Natural killer cell (primary cell): ENCODE measurements around the gene CNDP1. TPM values are rescaled to one million over a fixed set of nuclear protein-coding genes. Genes with fewer than 3 reads are reported as not detected.
A peak's percentile ranks its signal among the peaks of the same experiment; 100 is the strongest.

Experiments used
- ATAC-seq, 3 donors: fragments of 150-1000 bp in 2 of 3; fragments of 200-7000 bp in 1 of 3; cut with Tn5 transposase; 1 replicate in 1 of 3; 2 replicates in 2 of 3; pipeline ENCODE4 v1.10.0; 2021; ENCODE audit warnings: mild to moderate bottlenecking in 2 of 3, moderate library complexity in 2 of 3
- DNase-seq, 2 donors: peaks; one replicate each; pipeline versions ENCODE4 v3.0.0 to v3.0.0-alpha.2; 2013 to 2021; ENCODE audit warnings: mixed read lengths in 1 of 2
- H3K27ac ChIP-seq: one replicate; pipeline ENCODE4 v1.5.1; 2013; ENCODE audit warnings: mild to moderate bottlenecking, low read length
- H3K27me3 ChIP-seq: one replicate; pipeline ENCODE4 v1.6.1; 2013; ENCODE audit warnings: low read length; ENCODE audit not compliant: control insufficient read depth, insufficient read depth
- H3K36me3 ChIP-seq: one replicate; pipeline ENCODE4 v1.6.1; 2013; ENCODE audit warnings: low read length; ENCODE audit not compliant: control insufficient read depth, insufficient read depth
- H3K4me1 ChIP-seq: one replicate; pipeline ENCODE4 v1.6.1; 2013; ENCODE audit warnings: low read length; ENCODE audit not compliant: control insufficient read depth, insufficient read depth
- H3K4me3 ChIP-seq: one replicate; pipeline ENCODE4 v1.5.1; 2013; ENCODE audit warnings: low read length
- H3K9me3 ChIP-seq: one replicate; pipeline ENCODE4 v1.6.1; 2013; ENCODE audit warnings: low read length; ENCODE audit not compliant: control insufficient read depth, insufficient read depth
- H3K27ac Mint-ChIP-seq, 2 donors: one replicate each; pipeline ENCODE4 v1.8.0; 2022; ENCODE audit warnings: mild to moderate bottlenecking in 2 of 2, mixed read lengths in 2 of 2, moderate library complexity in 1 of 2
- H3K27me3 Mint-ChIP-seq, 2 donors: one replicate each; pipeline ENCODE4 v1.8.0; 2022; ENCODE audit warnings: low read depth in 2 of 2, mixed read lengths in 2 of 2
- H3K36me3 Mint-ChIP-seq: one replicate; pipeline ENCODE4 v1.8.0; 2022; ENCODE audit warnings: mixed read lengths
- H3K4me1 Mint-ChIP-seq, 2 donors: one replicate each; pipeline ENCODE4 v1.8.0; 2022; ENCODE audit warnings: mixed read lengths in 2 of 2
- H3K4me3 Mint-ChIP-seq: one replicate; pipeline ENCODE4 v1.8.0; 2022; ENCODE audit warnings: mild to moderate bottlenecking, moderate library complexity, mixed read lengths
- H3K9me3 Mint-ChIP-seq, 2 donors: one replicate each; pipeline ENCODE4 v1.8.0; 2022; ENCODE audit warnings: mixed read lengths in 2 of 2
- WGBS: methylation state at CpG from one replicate; pipeline ENCODE4 v1.1.7; 2013; ENCODE audit warnings: missing lambda C conversion rate; ENCODE audit not compliant: insufficient coverage; 5-methylcytosine and 5-hydroxymethylcytosine counted together
- intact Hi-C: fragments of 100-400 bp; cut with micrococcal nuclease; formaldehyde crosslinking; loops from one replicate; pipeline ENCODE4 v1.14.2; 2022
- total RNA-seq, 4 donors: library from RNA; stranded (reverse); fragments of 120-200 nt in 1 of 4; gene quantifications; one replicate each; pipeline versions ENCODE4 v1.2.3 to v1.2.4, GENCODE V29; 2013 to 2022
- TF ChIP-seq, protein P1 (sequence below): fragments of 200-600 bp; IDR thresholded peaks from one replicate; pipeline ENCODE4 v1.8.0; 2022; ENCODE audit warnings: antibody characterized with exemption

The CNDP1 gene
- total RNA-seq, 3 donors from 2014 or later (not counting 1 experiment from before 2014, with no cell fraction given), result 0.31 to 0.60 (median 0.57) TPM

GRCh38 chr18:74494514-74494913 is 39.8 kb upstream of the CNDP1 start:
- H3K27ac ChIP-seq, result no peak overlapping the region
- peak overlapping the region; percentile 58 to 96 for H3K27ac Mint-ChIP-seq
- no peaks in the 10 kb centered on the region for H3K36me3 ChIP-seq
- intact Hi-C loops, result no loop called here
- no peaks in the 10 kb centered on the region for H3K27me3 ChIP-seq
- ATAC-seq, result no peak
- peaks cover 31% of the 10 kb centered on the region for H3K4me1 ChIP-seq
- H3K4me1 Mint-ChIP-seq, result peaks cover 33 to 36% of the 10 kb centered on the region in 2 donors
- H3K27me3 Mint-ChIP-seq, result no peaks in the 10 kb centered on the region
- TF ChIP-seq, protein P1, sequence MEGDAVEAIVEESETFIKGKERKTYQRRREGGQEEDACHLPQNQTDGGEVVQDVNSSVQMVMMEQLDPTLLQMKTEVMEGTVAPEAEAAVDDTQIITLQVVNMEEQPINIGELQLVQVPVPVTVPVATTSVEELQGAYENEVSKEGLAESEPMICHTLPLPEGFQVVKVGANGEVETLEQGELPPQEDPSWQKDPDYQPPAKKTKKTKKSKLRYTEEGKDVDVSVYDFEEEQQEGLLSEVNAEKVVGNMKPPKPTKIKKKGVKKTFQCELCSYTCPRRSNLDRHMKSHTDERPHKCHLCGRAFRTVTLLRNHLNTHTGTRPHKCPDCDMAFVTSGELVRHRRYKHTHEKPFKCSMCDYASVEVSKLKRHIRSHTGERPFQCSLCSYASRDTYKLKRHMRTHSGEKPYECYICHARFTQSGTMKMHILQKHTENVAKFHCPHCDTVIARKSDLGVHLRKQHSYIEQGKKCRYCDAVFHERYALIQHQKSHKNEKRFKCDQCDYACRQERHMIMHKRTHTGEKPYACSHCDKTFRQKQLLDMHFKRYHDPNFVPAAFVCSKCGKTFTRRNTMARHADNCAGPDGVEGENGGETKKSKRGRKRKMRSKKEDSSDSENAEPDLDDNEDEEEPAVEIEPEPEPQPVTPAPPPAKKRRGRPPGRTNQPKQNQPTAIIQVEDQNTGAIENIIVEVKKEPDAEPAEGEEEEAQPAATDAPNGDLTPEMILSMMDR, result no peak
- H3K4me3 Mint-ChIP-seq, result peak overlapping the region; percentile 73
- H3K4me3 ChIP-seq, result no peak overlapping the region
- no peaks in the 10 kb centered on the region for H3K9me3 Mint-ChIP-seq
- DNase-seq, result no peak
- no CpG with 5 or more reads among the region's 1 CpG for WGBS
- H3K36me3 Mint-ChIP-seq, result no peaks in the 10 kb centered on the region
- H3K9me3 ChIP-seq, result no peaks in the 10 kb centered on the region

- Histone ChIP-seq H3K27ac (peak within 1 kb of the TSS; percentile 81), H3K36me3 (no peaks in the 10 kb centered on the region), H3K4me3 (peak within 1 kb of the TSS; percentile 56), H3K4me1 (peaks cover 40% of the 10 kb centered on the region), H3K27me3 (no peaks in the 10 kb centered on the region), H3K9me3 (no peaks in the 10 kb centered on the region)
- DNase-seq (peak; percentile 95 to 99), ATAC-seq (peak; percentile 73 to 91 (median 82))
- no peaks in the 10 kb centered on the region for H3K36me3 Mint-ChIP-seq
- under 1% methylated on average over 69 of the region's 71 CpGs for WGBS
- H3K9me3 Mint-ChIP-seq, result no peaks in the 10 kb centered on the region
- H3K27ac Mint-ChIP-seq, result peak within 1 kb of the TSS; percentile 96 to 98
- no peaks in the 10 kb centered on the region for H3K27me3 Mint-ChIP-seq
- H3K4me1 Mint-ChIP-seq, result peaks cover 42 to 44% of the 10 kb centered on the region in 2 donors
- H3K4me3 Mint-ChIP-seq, result peak within 1 kb of the TSS; percentile 95
- TF ChIP-seq, protein P1, result no peak
- intact Hi-C loops, result loop anchor here (2.0 to 5.0 kb wide), 2 partner anchors 203 to 1996 kb away; no protein-coding TSS in a partner anchor
Observed at GRCh38 chr18:74495581-74496507, 38.5 kb upstream of the CNDP1 start, which contains the start of gene CNDP2. Gene CNDP2 (plus strand): TSS chr18:74496363. CDS start chr18:74499974, 3,611 bp downstream.

DNA sequence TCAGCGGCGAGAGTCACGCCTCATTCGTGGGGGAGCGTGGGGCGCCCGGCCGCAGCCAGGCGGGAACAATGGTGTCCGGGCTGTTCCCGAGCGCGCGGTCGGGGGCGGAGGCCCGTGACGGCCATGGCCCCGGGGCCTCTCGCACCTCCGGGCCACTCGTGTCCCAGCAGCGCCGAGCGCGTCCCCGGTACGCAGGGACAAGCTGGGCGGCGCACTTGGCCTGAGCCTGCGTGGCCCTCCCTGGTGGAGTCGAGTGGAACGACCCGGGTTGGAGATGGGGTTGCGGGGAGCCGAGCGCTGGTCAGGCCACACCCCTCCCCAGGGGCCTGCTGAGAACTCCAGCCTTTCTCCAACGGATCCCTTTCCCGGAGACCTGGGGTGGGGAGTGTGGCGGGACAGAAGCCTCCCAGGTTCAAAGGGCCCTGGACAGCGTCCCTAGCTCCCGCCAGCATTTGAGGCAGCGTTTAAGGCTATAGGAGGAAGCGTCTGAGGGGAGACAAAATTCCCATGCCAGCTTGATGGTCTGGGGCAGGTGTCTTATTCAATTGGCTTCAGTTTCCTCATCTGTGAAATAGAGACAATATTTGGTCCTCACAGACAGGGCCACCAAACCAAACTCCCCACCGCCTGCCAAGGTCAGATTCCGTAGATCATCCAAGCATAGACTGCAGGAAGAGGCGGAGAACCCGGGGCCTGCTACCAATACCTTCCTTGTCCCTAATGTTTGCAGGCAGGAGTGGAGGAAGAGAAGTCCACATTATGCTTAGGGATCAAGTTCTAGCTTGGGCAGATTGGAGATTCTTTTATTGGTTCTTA is 37.6 kb upstream of the CNDP1 start:
- Mint-ChIP-seq H3K4me1 (peaks cover 44 to 47% of the 10 kb centered on the region in 2 donors), H3K36me3 (no peaks in the 10 kb centered on the region), H3K4me3 (peak overlapping the region; percentile 95), H3K27ac (peak overlapping the region; percentile 96 to 98), H3K27me3 (no peaks in the 10 kb centered on the region), H3K9me3 (no peaks in the 10 kb centered on the region)
- ATAC-seq (peak; percentile 11 to 14 (median 13)), DNase-seq (peak in 1 of 2 donors; percentile 63)
- Histone ChIP-seq H3K27me3 (no peaks in the 10 kb centered on the region), H3K36me3 (peaks cover 6% of the 10 kb centered on the region), H3K9me3 (no peaks in the 10 kb centered on the region), H3K27ac (peak overlapping the region; percentile 81), H3K4me1 (peaks cover 45% of the 10 kb centered on the region), H3K4me3 (peak overlapping the region; percentile 56)
- intact Hi-C loops, result loop anchor here (2.0 to 5.0 kb wide), 2 partner anchors 204 to 1996 kb away; no protein-coding TSS in a partner anchor
- 6% methylated on average over 48 of the region's 48 CpGs for WGBS
- TF ChIP-seq, protein P1, result no peak
